ENCODE measurements around the gene SPATA13. TPM values are rescaled to one million over a fixed set of nuclear protein-coding genes. Genes with fewer than 3 reads are reported as not detected.

Gene SPATA13
- total RNA-seq, 3 donors from 2014 or later: 35.2 to 59.5 (median 35.6) TPM

DNA sequence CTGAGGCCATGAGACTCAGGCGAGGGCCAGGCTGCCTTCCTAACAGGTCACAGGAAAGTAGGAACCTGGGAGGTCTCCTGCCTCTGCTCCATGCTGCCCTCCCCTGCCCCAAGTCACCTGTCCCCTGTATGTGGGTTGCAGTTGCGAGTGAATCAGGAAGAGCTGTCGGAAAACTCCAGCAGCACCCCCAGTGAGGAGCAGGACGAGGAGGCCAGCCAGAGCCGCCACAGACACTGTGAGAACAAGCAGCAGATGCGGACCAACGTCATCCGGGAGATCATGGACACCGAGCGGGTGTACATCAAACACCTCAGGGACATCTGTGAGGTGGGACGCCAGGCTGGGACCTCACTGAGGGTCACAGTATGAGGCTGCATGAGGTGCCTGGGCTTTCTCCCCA lies 126.1 kb downstream of the SPATA13 start:
- H3K9me3 ChIP-seq: no peaks in the 10 kb centered on the region
- no peak overlapping the region for H3K4me3 ChIP-seq
- DNase-seq: no peak
- ATAC-seq: no peak
- peaks cover 12% of the 10 kb centered on the region for H3K36me3 ChIP-seq (ENCODE audit: low read depth)
- intact Hi-C loops (cut with DNase I, micrococcal nuclease): no loop called here
- TF ChIP-seq, protein P1, sequence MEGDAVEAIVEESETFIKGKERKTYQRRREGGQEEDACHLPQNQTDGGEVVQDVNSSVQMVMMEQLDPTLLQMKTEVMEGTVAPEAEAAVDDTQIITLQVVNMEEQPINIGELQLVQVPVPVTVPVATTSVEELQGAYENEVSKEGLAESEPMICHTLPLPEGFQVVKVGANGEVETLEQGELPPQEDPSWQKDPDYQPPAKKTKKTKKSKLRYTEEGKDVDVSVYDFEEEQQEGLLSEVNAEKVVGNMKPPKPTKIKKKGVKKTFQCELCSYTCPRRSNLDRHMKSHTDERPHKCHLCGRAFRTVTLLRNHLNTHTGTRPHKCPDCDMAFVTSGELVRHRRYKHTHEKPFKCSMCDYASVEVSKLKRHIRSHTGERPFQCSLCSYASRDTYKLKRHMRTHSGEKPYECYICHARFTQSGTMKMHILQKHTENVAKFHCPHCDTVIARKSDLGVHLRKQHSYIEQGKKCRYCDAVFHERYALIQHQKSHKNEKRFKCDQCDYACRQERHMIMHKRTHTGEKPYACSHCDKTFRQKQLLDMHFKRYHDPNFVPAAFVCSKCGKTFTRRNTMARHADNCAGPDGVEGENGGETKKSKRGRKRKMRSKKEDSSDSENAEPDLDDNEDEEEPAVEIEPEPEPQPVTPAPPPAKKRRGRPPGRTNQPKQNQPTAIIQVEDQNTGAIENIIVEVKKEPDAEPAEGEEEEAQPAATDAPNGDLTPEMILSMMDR (IDR thresholded peaks at IDR 0.05): no peak
- H3K4me1 ChIP-seq (ENCODE audit: low read depth): no peaks in the 10 kb centered on the region

DNA sequence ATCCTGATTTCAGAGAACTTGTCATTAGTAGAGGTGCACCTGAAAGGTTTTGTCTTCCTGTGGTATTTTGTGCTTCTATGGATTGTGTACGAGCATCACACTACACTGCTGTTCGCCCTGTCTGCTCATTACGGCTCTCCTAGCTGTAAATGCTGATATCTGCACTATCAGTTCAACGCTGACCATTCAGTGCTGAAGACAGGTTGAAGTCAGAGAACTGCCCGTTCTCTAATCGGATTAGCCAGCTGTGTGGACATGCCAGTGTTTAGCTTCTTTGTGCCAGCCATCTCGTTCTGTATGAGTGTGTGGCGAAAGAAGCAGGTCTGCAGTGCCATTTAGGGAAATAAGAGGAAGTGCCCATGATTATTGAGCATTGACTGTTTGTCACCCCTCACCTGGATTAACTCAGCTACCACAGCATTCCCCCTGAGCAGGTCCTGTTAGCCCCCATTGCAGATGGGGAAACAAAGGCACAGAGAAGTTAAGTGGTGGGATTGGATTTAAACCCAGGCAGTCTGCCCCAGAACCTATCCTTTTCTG lies 127.3 kb downstream of the SPATA13 start:
- TF ChIP-seq, protein P1 (IDR thresholded peaks at IDR 0.05): no peak
- DNase-seq (no peak), ATAC-seq (no peak)
- intact Hi-C loops (cut with DNase I, micrococcal nuclease): no loop called here
- Histone ChIP-seq H3K4me1 (ENCODE audit: low read depth) (no peaks in the 10 kb centered on the region), H3K36me3 (ENCODE audit: low read depth) (peaks cover 17% of the 10 kb centered on the region), H3K4me3 (no peak overlapping the region), H3K9me3 (no peaks in the 10 kb centered on the region)

GRCh38 chr13:24288870-24289269 lies 128.3 kb downstream of the SPATA13 start:
- intact Hi-C loops (cut with DNase I, micrococcal nuclease): no loop called here
- DNase-seq (no peak), ATAC-seq (no peak)
- Histone ChIP-seq H3K4me1 (ENCODE audit: low read depth) (no peaks in the 10 kb centered on the region), H3K4me3 (no peak overlapping the region), H3K36me3 (ENCODE audit: low read depth) (peaks cover 21% of the 10 kb centered on the region), H3K9me3 (no peaks in the 10 kb centered on the region)
- TF ChIP-seq, protein P1 (IDR thresholded peaks at IDR 0.05): no peak

DNA sequence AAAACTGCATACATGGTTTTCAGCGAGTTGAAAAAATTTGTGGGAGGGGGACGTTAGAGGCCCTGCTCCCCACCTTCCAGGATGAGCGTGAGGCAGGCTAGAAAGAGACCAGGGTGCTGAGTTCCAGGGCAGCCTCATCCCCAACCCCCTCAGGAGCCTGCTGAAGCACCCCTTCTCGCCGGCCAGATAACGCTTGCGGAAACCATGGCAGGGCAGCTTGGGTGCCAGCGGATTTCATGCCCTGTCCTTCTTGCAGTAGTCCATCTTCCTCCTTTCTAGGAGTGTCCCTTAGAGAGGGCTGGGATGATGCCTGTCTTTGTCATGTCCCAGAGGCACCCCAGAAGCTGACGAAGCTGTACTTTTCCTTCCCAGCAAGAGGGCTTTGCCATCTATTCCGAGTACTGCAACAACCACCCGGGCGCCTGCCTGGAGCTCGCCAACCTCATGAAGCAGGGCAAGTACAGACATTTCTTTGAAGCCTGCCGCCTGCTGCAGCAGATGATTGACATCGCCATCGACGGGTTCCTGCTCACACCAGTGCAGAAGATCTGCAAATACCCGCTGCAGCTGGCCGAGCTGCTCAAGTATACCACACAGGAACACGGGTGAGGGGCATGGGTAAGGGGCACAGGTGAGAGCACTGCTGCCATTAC lies 129.9 kb downstream of the SPATA13 start:
- ATAC-seq (no peak), DNase-seq (no peak)

DNA sequence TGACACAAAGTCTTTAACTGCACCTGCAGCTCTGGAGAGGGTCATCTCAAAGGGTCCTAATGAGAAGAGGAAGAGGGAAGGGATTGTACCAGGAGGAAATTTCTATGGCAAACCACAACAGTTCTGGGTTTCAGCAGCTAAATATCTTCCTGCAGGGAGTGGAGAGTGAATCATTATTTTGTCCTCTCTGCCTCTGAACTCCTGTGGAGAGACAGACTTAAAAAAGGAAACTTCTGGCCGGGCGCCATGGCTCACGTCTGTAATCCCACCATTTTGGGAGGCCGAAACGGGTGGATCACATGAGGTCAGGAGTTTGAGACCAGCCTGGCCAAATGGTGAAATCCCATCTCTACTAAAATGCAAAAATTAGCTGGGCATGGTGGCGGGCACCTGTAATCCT lies 132.0 kb downstream of the SPATA13 start:
- Histone ChIP-seq H3K36me3 (ENCODE audit: low read depth) (peaks cover 27% of the 10 kb centered on the region), H3K4me3 (no peak overlapping the region), H3K4me1 (ENCODE audit: low read depth) (no peaks in the 10 kb centered on the region), H3K9me3 (no peaks in the 10 kb centered on the region)
- DNase-seq (no peak), ATAC-seq (no peak)
- TF ChIP-seq, protein P1 (IDR thresholded peaks at IDR 0.05): no peak
- intact Hi-C loops (cut with DNase I, micrococcal nuclease): no loop called here

More for the DNA sequence above, 129.9 kb downstream of the SPATA13 start:
- TF ChIP-seq, protein P1 (IDR thresholded peaks at IDR 0.05): no peak
- peaks cover 30% of the 10 kb centered on the region for H3K36me3 ChIP-seq (ENCODE audit: low read depth)
- no peaks in the 10 kb centered on the region for H3K9me3 ChIP-seq
- intact Hi-C loops (cut with DNase I, micrococcal nuclease): no loop called here
- H3K4me3 ChIP-seq: no peak overlapping the region
- no peaks in the 10 kb centered on the region for H3K4me1 ChIP-seq (ENCODE audit: low read depth)

Data from mucosa of descending colon (tissue), 3 donors.